Measurements from ENCODE around the gene WWOX. TPM values are rescaled to one million over a fixed set of nuclear protein-coding genes. Genes with fewer than 3 reads are reported as not detected.
"Not testable (repeated sequence)": the region's sequence is repeated elsewhere in the genome, so short reads cannot be mapped to it uniquely, and the experiment has no call there.

The WWOX gene
- total and polyA plus RNA-seq, 2 donors (not counting 3 experiments of a cell fraction or from before 2014, with no cell fraction given), result 6.2 to 12.5 TPM

DNA sequence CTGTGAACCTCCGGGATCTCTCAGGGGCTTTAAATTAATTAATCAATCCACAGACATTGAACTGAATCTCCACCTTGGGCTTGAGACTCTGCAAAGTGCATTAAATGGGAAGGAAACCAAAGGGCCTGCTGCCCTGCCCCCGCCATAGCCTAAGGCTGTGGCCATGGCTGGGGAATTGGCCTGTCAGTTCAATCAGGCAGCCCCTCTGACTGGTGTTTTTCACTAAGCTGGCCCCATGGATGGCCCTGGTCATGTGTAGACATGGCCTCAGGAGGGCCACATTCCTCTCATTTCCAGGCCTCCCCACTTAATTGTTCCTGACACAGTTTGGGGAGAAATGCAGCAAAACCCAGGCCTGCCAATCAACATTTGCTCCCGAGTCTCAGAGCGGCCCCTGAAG, 499.8 kb downstream of the WWOX start:
- Histone ChIP-seq H4K20me1 (replicated peaks; ENCODE audit: control insufficient read depth, extremely low read depth, insufficient read depth, low read length) (no peaks in the 10 kb centered on the region), H3K36me3 (ENCODE audit: control insufficient read depth in 2 of 2, extremely low read depth in 1 of 2, insufficient read depth in 2 of 2, low read length in 2 of 2) (no peaks in the 10 kb centered on the region), H3K9me3 (replicated peaks; ENCODE audit: control insufficient read depth, insufficient read depth, low read length) (no peaks in the 10 kb centered on the region), H3K4me3 (replicated peaks in 1 of 3; ENCODE audit: insufficient read depth in 1 of 3, low read depth in 1 of 3, low read length in 3 of 3) (no peak overlapping the region), H3K4me1 (ENCODE audit: control insufficient read depth, extremely low read depth, insufficient read depth, low read length) (no peaks in the 10 kb centered on the region), H3K4me2 (ENCODE audit: insufficient read depth, low read length) (no peak overlapping the region), H2AFZ (ENCODE audit: low read depth, low read length) (no peak overlapping the region), H3K9ac (replicated peaks; ENCODE audit: extremely low read depth, insufficient read depth, low read length) (no peak overlapping the region), H3K9me1 (replicated peaks; ENCODE audit: control insufficient read depth, extremely low read depth, insufficient read depth, low read length) (no peaks in the 10 kb centered on the region), H3K79me2 (ENCODE audit: control insufficient read depth, insufficient read depth, low read length) (no peaks in the 10 kb centered on the region), H3K27ac (ENCODE audit: insufficient read depth, low read depth, low read length) (no peak overlapping the region), H3K27me3 (ENCODE audit: control insufficient read depth in 2 of 2, insufficient read depth in 2 of 2, low read length in 2 of 2) (no peaks in the 10 kb centered on the region)
- dilution Hi-C loops (cut with MboI; ENCODE audit: extremely low pct_ligation_motif_present, low sequenced_read_pairs), result no loop called here
- DNase-seq (ENCODE audit: low read depth, low spot score), result no peak
- TF ChIP-seq JUN (IDR thresholded peaks at IDR 0.05; ENCODE audit: borderline replicate concordance, insufficient read depth, insufficient read length, low read depth) (no peak), FOS (IDR thresholded peaks at IDR 0.05; ENCODE audit: borderline replicate concordance, insufficient read depth, low read length) (no peak), POLR2A (IDR thresholded peaks at IDR 0.05; ENCODE audit: low read depth, low read length) (no peak), EZH2 (IDR thresholded peaks at IDR 0.05; ENCODE audit: borderline replicate concordance, low read depth, low read length, severe bottlenecking) (no peak), MYC (IDR thresholded peaks at IDR 0.05; ENCODE audit: low read depth, low read length) (no peak), POLR2AphosphoS5 (IDR thresholded peaks at IDR 0.05; ENCODE audit: insufficient read depth, low read depth, low read length) (no peak), GATA2 (IDR thresholded peaks at IDR 0.05; ENCODE audit: insufficient read depth, insufficient read length, low read depth, low read length) (no peak)
- TF ChIP-seq, protein P1, sequence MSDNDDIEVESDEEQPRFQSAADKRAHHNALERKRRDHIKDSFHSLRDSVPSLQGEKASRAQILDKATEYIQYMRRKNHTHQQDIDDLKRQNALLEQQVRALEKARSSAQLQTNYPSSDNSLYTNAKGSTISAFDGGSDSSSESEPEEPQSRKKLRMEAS (IDR thresholded peaks at IDR 0.05; ENCODE audit: insufficient read depth, insufficient read length), result no peak
- TF ChIP-seq, protein P2, sequence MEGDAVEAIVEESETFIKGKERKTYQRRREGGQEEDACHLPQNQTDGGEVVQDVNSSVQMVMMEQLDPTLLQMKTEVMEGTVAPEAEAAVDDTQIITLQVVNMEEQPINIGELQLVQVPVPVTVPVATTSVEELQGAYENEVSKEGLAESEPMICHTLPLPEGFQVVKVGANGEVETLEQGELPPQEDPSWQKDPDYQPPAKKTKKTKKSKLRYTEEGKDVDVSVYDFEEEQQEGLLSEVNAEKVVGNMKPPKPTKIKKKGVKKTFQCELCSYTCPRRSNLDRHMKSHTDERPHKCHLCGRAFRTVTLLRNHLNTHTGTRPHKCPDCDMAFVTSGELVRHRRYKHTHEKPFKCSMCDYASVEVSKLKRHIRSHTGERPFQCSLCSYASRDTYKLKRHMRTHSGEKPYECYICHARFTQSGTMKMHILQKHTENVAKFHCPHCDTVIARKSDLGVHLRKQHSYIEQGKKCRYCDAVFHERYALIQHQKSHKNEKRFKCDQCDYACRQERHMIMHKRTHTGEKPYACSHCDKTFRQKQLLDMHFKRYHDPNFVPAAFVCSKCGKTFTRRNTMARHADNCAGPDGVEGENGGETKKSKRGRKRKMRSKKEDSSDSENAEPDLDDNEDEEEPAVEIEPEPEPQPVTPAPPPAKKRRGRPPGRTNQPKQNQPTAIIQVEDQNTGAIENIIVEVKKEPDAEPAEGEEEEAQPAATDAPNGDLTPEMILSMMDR (IDR thresholded peaks at IDR 0.05; ENCODE audit: extremely low read depth in 1 of 2, insufficient read depth in 1 of 2, low read depth in 1 of 2, low read length in 2 of 2), result no peak
- CTCF ChIA-PET, result no interaction called here
- FAIRE-seq, result no peak
- no TSS peak for BruUV-seq (replicated peaks)
- intact Hi-C loops (cut with micrococcal nuclease), result no loop called here
- POLR2A ChIA-PET, result no interaction called here

DNA sequence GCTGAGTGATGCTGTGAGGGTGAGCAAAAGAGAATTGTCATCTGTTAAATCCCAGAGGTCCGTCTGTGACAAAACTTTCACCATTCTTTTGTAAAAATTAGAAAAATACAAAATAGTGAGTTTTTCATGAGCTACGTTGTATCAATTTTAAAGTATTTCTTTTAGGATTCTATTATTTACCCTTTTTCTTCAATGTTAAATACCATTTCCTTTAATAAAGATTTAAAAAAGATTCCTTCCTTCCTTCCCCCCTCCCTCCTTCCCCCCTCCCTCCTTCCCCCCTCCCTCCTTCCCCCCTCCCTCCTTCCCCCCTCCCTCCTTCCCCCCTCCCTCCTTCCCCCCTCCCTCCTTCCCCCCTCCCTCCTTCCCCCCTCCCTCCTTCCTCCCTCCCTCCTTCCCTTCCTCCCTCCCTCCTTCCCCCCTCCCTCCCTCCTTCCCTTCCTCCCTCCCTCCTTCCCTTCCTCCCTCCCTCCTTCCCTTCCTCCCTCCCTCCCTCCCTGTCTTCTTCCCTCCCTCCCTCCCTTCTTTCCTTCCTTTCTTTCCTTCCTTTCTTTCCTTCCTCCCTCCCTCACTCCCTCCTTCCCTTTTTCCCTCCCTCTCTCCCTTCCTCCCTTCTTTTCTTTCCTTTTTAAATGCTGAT, 505.1 kb downstream of the WWOX start:
- POLR2A ChIA-PET; H3K4me1 ChIP-seq (ENCODE audit: control insufficient read depth, extremely low read depth, insufficient read depth, low read length); dilution Hi-C loops (cut with MboI; ENCODE audit: extremely low pct_ligation_motif_present, low sequenced_read_pairs); H3K4me2 ChIP-seq (ENCODE audit: insufficient read depth, low read length); H3K36me3 ChIP-seq (ENCODE audit: control insufficient read depth in 2 of 2, extremely low read depth in 1 of 2, insufficient read depth in 2 of 2, low read length in 2 of 2); BruUV-seq (replicated peaks); H3K27ac ChIP-seq (ENCODE audit: insufficient read depth, low read depth, low read length); H3K9ac ChIP-seq (replicated peaks; ENCODE audit: extremely low read depth, insufficient read depth, low read length); DNase-seq (ENCODE audit: low read depth, low spot score); H3K4me3 ChIP-seq (replicated peaks in 1 of 3; ENCODE audit: insufficient read depth in 1 of 3, low read depth in 1 of 3, low read length in 3 of 3); H3K9me1 ChIP-seq (replicated peaks; ENCODE audit: control insufficient read depth, extremely low read depth, insufficient read depth, low read length); H2AFZ ChIP-seq (ENCODE audit: low read depth, low read length); H4K20me1 ChIP-seq (replicated peaks; ENCODE audit: control insufficient read depth, extremely low read depth, insufficient read depth, low read length); H3K79me2 ChIP-seq (ENCODE audit: control insufficient read depth, insufficient read depth, low read length); CTCF ChIA-PET; intact Hi-C loops (cut with micrococcal nuclease); H3K27me3 ChIP-seq (ENCODE audit: control insufficient read depth in 2 of 2, insufficient read depth in 2 of 2, low read length in 2 of 2); H3K9me3 ChIP-seq (replicated peaks; ENCODE audit: control insufficient read depth, insufficient read depth, low read length); FAIRE-seq: not testable (repeated sequence)
